ENCODE data around the gene EFEMP2. TPM values are rescaled to one million over a fixed set of nuclear protein-coding genes. Genes with fewer than 3 reads are reported as not detected.

The EFEMP2 gene
- total RNA-seq, 1 donor from 2014 or later = 97.3 TPM

DNA sequence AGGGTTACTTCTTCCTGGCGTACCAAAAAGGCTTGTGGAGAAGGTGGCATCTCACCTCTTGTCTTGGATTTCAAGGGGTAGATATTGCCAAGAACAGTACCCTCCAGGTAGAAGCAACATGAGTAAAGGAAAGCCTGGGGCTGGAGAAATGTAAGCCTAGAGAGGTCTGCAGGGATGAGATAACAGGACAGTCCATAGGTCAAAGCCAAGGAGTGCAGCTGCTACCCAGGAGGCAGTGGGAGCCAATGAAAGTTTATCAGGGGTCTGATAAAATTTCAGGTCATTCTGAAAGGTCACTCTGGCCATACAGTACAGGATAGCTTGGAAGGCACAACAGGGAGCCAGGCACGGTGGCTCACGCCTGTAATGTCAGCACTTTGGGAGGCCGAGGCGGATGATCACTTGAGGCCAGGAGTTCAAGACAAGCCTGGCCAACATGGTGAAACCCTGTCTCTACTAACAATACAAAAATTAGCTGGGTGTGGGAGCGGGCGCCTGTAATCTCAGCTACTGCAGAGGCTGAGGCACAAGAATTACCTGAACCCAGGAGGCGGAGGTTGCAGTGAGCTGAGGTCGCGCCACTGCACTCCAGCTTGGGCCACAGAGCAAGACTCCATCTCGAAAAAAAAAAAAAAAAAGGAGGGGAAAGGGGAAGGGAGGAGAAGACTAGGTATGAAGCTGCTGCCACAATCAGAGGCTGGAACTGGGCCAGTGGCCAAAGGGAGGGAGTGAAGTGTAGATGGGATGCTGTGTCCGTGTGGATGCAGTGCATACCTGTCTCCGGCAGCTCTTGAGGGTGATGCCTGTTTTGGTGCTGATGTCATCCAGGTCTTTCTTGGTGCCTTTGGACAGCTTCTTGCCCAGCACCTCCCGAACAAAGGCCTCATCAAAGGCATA lies 14.5 kb upstream of the EFEMP2 start:
- DNase-seq (ENCODE audit: low read depth) = no peak
- H3K27me3 Mint-ChIP-seq (ENCODE audit: low read depth, unreplicated experiment) = no peaks in the 10 kb centered on the region
- H3K27ac Mint-ChIP-seq (ENCODE audit: unreplicated experiment) = peak overlapping the region; percentile 22
- no peak for TF ChIP-seq EZH2 (IDR thresholded peaks at IDR 0.05; ENCODE audit: insufficient read depth, low read length)
- TF ChIP-seq, protein P1, sequence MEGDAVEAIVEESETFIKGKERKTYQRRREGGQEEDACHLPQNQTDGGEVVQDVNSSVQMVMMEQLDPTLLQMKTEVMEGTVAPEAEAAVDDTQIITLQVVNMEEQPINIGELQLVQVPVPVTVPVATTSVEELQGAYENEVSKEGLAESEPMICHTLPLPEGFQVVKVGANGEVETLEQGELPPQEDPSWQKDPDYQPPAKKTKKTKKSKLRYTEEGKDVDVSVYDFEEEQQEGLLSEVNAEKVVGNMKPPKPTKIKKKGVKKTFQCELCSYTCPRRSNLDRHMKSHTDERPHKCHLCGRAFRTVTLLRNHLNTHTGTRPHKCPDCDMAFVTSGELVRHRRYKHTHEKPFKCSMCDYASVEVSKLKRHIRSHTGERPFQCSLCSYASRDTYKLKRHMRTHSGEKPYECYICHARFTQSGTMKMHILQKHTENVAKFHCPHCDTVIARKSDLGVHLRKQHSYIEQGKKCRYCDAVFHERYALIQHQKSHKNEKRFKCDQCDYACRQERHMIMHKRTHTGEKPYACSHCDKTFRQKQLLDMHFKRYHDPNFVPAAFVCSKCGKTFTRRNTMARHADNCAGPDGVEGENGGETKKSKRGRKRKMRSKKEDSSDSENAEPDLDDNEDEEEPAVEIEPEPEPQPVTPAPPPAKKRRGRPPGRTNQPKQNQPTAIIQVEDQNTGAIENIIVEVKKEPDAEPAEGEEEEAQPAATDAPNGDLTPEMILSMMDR (IDR thresholded peaks at IDR 0.05; ENCODE audit: insufficient read depth, low read depth, low read length) = no peak
- peak overlapping the region; percentile 87 for H3K9ac ChIP-seq (ENCODE audit: low read length)
- H3K9me3 Mint-ChIP-seq (ENCODE audit: unreplicated experiment) = no peaks in the 10 kb centered on the region
- peaks cover 56% of the 10 kb centered on the region for H4K20me1 ChIP-seq (ENCODE audit: insufficient read depth, low read length)
- peak overlapping the region; percentile 99 for H3K4me2 ChIP-seq (ENCODE audit: low read length)
- peaks cover 22% of the 10 kb centered on the region for H3K4me1 Mint-ChIP-seq (ENCODE audit: low read depth, unreplicated experiment)
- H3K4me1 ChIP-seq (ENCODE audit: insufficient read depth, low read length) = peaks cover 48% of the 10 kb centered on the region
- no peaks in the 10 kb centered on the region for H3K9me3 ChIP-seq (ENCODE audit: insufficient read depth, low read depth, low read length)
- peaks cover 12% of the 10 kb centered on the region for H3K36me3 Mint-ChIP-seq (ENCODE audit: low read depth, unreplicated experiment)
- FAIRE-seq = no peak
- no peaks in the 10 kb centered on the region for H3K27me3 ChIP-seq (ENCODE audit: insufficient read depth, low read length)
- peak overlapping the region; percentile 97 for H3K4me3 Mint-ChIP-seq (ENCODE audit: unreplicated experiment)
- H2AFZ ChIP-seq (ENCODE audit: low read depth, low read length) = no peak overlapping the region
- peak overlapping the region; percentile 85 for H3K27ac ChIP-seq (ENCODE audit: low read depth, low read length)
- peaks cover 14% of the 10 kb centered on the region for H3K36me3 ChIP-seq (ENCODE audit: insufficient read depth, low read length)
- peak overlapping the region; percentile 87 for H3K4me3 ChIP-seq (ENCODE audit: insufficient read depth, low read depth, low read length)
- H3K79me2 ChIP-seq (ENCODE audit: insufficient read depth, low read length) = peaks cover 45% of the 10 kb centered on the region

DNA sequence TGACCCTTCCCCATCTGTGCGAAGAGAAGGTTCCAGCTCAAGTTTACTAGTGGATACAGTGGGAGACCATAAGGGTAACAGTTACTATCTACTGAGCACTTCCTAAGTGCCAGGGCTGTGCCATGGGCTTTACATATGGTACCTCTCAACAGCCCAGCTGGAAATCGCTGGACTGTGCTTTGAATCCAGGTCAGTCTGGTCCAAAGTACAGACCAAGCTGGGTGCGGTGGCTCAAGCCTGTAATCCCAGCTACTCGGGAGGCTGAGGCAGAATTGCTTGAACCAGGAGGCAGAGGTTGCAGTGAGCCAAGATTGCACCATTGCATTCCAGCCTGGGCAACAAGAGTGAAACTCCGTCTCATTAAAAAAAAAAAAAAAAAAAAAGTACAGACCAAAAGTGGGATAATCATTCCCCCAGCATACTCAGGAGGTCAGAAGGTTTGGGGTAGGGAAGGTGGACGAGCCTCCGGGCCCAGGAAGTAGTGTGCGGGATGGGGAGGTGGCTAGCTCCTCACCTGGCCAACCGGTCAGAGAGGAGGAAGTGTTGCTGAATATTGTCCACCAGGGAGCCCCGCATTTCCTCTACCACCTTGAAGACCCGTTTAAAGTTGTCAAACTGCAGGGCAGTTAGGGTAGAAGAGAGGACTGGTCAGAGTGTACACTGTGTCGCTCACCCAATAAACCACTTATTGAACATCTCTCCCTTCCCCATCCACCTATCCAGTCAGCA lies 13.4 kb upstream of the EFEMP2 start:
- H3K27ac ChIP-seq (ENCODE audit: low read depth, low read length) = no peak overlapping the region
- peaks cover 36% of the 10 kb centered on the region for H3K79me2 ChIP-seq (ENCODE audit: insufficient read depth, low read length)
- no peak overlapping the region for H2AFZ ChIP-seq (ENCODE audit: low read depth, low read length)
- peak overlapping the region; percentile 99 for H3K4me2 ChIP-seq (ENCODE audit: low read length)
- Mint-ChIP-seq H3K4me1 (ENCODE audit: low read depth, unreplicated experiment) (peaks cover 22% of the 10 kb centered on the region), H3K4me3 (ENCODE audit: unreplicated experiment) (peak overlapping the region; percentile 97), H3K27ac (ENCODE audit: unreplicated experiment) (no peak overlapping the region), H3K9me3 (ENCODE audit: unreplicated experiment) (no peaks in the 10 kb centered on the region), H3K27me3 (ENCODE audit: low read depth, unreplicated experiment) (no peaks in the 10 kb centered on the region), H3K36me3 (ENCODE audit: low read depth, unreplicated experiment) (peaks cover 12% of the 10 kb centered on the region)
- H3K36me3 ChIP-seq (ENCODE audit: insufficient read depth, low read length) = peaks cover 14% of the 10 kb centered on the region
- H3K4me3 ChIP-seq (ENCODE audit: insufficient read depth, low read depth, low read length) = no peak overlapping the region
- H4K20me1 ChIP-seq (ENCODE audit: insufficient read depth, low read length) = peaks cover 45% of the 10 kb centered on the region
- H3K4me1 ChIP-seq (ENCODE audit: insufficient read depth, low read length) = peaks cover 42% of the 10 kb centered on the region
- H3K9me3 ChIP-seq (ENCODE audit: insufficient read depth, low read depth, low read length) = no peaks in the 10 kb centered on the region
- H3K27me3 ChIP-seq (ENCODE audit: insufficient read depth, low read length) = no peaks in the 10 kb centered on the region
- no peak for FAIRE-seq
- TF ChIP-seq EZH2 (IDR thresholded peaks at IDR 0.05; ENCODE audit: insufficient read depth, low read length) = no peak
- TF ChIP-seq, protein P1 (IDR thresholded peaks at IDR 0.05; ENCODE audit: insufficient read depth, low read depth, low read length) = no peak
- no peak for DNase-seq (ENCODE audit: low read depth)
- H3K9ac ChIP-seq (ENCODE audit: low read length) = no peak overlapping the region
